ENCODE results near the gene ESR1. TPM values are rescaled to one million over a fixed set of nuclear protein-coding genes. Genes with fewer than 3 reads are reported as not detected.

Gene ESR1
- total RNA-seq, 3 donors from 2014 or later, result 2.2 to 74.5 (median 67.5) TPM

GRCh38 chr6:152086223-152086873, 278.9 kb downstream of the ESR1 start:
- Histone ChIP-seq H3K27ac (no peak overlapping the region), H3K36me3 (no peaks in the 10 kb centered on the region), H3K9me3 (no peaks in the 10 kb centered on the region), H3K4me1 (peaks cover 0 to 7% of the 10 kb centered on the region in 2 donors), H3K4me3 (no peak overlapping the region), H3K27me3 (no peaks in the 10 kb centered on the region)
- no peak for DNase-seq (ENCODE audit: low spot score in 2 of 2)
- TF ChIP-seq CTCF (IDR thresholded peaks at IDR 0.05), result no peak
- intact Hi-C loops (cut with DNase I; ENCODE audit: low total_unique reads), result no loop called here

GRCh38 chr6:152087096-152087495, 279.6 kb downstream of the ESR1 start:
- no peak for DNase-seq (ENCODE audit: low spot score in 2 of 2)
- TF ChIP-seq CTCF (IDR thresholded peaks at IDR 0.05) (no peak), POLR2AphosphoS5 (IDR thresholded peaks at IDR 0.05) (no peak), POLR2A (IDR thresholded peaks at IDR 0.05) (no peak)
- no peaks in the 10 kb centered on the region for H3K9me3 ChIP-seq
- H3K27me3 ChIP-seq, result no peaks in the 10 kb centered on the region
- H3K36me3 ChIP-seq, result no peaks in the 10 kb centered on the region
- intact Hi-C loops (cut with DNase I; ENCODE audit: low total_unique reads), result no loop called here
- no peak overlapping the region for H3K4me3 ChIP-seq
- H3K4me1 ChIP-seq, result peaks cover 0 to 15% of the 10 kb centered on the region in 2 donors
- H3K27ac ChIP-seq, result no peak overlapping the region

GRCh38 chr6:152087701-152088100, 280.2 kb downstream of the ESR1 start:
- Histone ChIP-seq H3K27me3 (no peaks in the 10 kb centered on the region), H3K36me3 (no peaks in the 10 kb centered on the region), H3K4me1 (peaks cover 0 to 16% of the 10 kb centered on the region in 2 donors), H3K27ac (no peak overlapping the region), H3K4me3 (no peak overlapping the region), H3K9me3 (no peaks in the 10 kb centered on the region)
- DNase-seq (ENCODE audit: low spot score in 2 of 2), result no peak
- TF ChIP-seq POLR2AphosphoS5 (IDR thresholded peaks at IDR 0.05) (no peak), POLR2A (IDR thresholded peaks at IDR 0.05) (no peak), CTCF (IDR thresholded peaks at IDR 0.05) (no peak)
- intact Hi-C loops (cut with DNase I; ENCODE audit: low total_unique reads), result no loop called here

- Histone ChIP-seq H3K4me3 (no peak overlapping the region), H3K27me3 (no peaks in the 10 kb centered on the region), H3K4me1 (peaks cover 0 to 16% of the 10 kb centered on the region in 2 donors), H3K36me3 (no peaks in the 10 kb centered on the region), H3K9me3 (no peaks in the 10 kb centered on the region), H3K27ac (peak overlapping the region; percentile 43 to 67)
- intact Hi-C loops (cut with DNase I; ENCODE audit: low total_unique reads), result no loop called here
- peak in 1 of 2 donors; percentile 78 for DNase-seq (ENCODE audit: low spot score in 2 of 2)
- no peak for TF ChIP-seq CTCF (IDR thresholded peaks at IDR 0.05)
- TF ChIP-seq POLR2A (IDR thresholded peaks at IDR 0.05), result no peak
- TF ChIP-seq POLR2AphosphoS5 (IDR thresholded peaks at IDR 0.05), result peak in 2 of 3 donors; percentile 24 to 40
Measured at GRCh38 chr6:152089992-152090391, 282.5 kb downstream of the ESR1 start.

- H3K9me3 ChIP-seq, result no peaks in the 10 kb centered on the region
Measured at GRCh38 chr6:152091201-152091600, 283.7 kb downstream of the ESR1 start.

More at GRCh38 chr6:152091201-152091600, 283.7 kb downstream of the ESR1 start:
- no peak for DNase-seq (ENCODE audit: low spot score in 2 of 2)
- Histone ChIP-seq H3K4me3 (no peak overlapping the region), H3K36me3 (no peaks in the 10 kb centered on the region), H3K27ac (peak overlapping the region in 1 of 2 donors; percentile 21), H3K4me1 (peaks cover 0 to 16% of the 10 kb centered on the region in 2 donors), H3K27me3 (no peaks in the 10 kb centered on the region)
- TF ChIP-seq POLR2AphosphoS5 (IDR thresholded peaks at IDR 0.05), result no peak
- no peak for TF ChIP-seq CTCF (IDR thresholded peaks at IDR 0.05)
- TF ChIP-seq POLR2A (IDR thresholded peaks at IDR 0.05), result no peak
- intact Hi-C loops (cut with DNase I; ENCODE audit: low total_unique reads), result no loop called here

Data from breast epithelium (tissue), 4 donors.